CD4-positive, CD25-positive, alpha-beta regulatory T cell (primary cell): ENCODE measurements around the gene CCDC106. TPM values are rescaled to one million over a fixed set of nuclear protein-coding genes. Genes with fewer than 3 reads are reported as not detected.

Experiments used
- ATAC-seq, 2 donors: fragments of 150-1000 bp; cut with Tn5 transposase; one replicate each; pipeline ENCODE4 v1.10.0; 2021; ENCODE audit warnings: low read depth in 2 of 2, moderate number of reproducible peaks in 2 of 2, moderate library complexity in 1 of 2
- DNase-seq, 3 donors: peaks; one replicate each; pipeline versions ENCODE4 v3.0.0 to v3.0.0-alpha.2; 2012 to 2022; ENCODE audit warnings: mixed read lengths in 1 of 3
- H3K27ac ChIP-seq: one replicate; pipeline ENCODE4 v1.7.0; 2013; ENCODE audit warnings: mild to moderate bottlenecking, low read length; ENCODE audit not compliant: insufficient read depth, poor library complexity, severe bottlenecking
- H3K27me3 ChIP-seq: one replicate; pipeline ENCODE4 v1.7.0; 2013; ENCODE audit warnings: low read length; ENCODE audit not compliant: control insufficient read depth, insufficient read depth
- H3K36me3 ChIP-seq: one replicate; pipeline ENCODE4 v1.7.0; 2013; ENCODE audit warnings: mild to moderate bottlenecking, low read length, moderate library complexity; ENCODE audit not compliant: control insufficient read depth, insufficient read depth
- H3K4me1 ChIP-seq: 2 replicates; pipeline ENCODE4 v1.7.0; 2013; ENCODE audit warnings: mild to moderate bottlenecking, low read length; ENCODE audit not compliant: insufficient read depth, control insufficient read depth, poor library complexity, severe bottlenecking
- H3K4me3 ChIP-seq: one replicate; pipeline ENCODE4 v1.7.0; 2013; ENCODE audit warnings: low read depth, mild to moderate bottlenecking, low read length, moderate library complexity
- H3K9me3 ChIP-seq, 2 experiments: 1 replicate in 1 of 2; 2 replicates in 1 of 2; pipeline ENCODE4 v1.7.0; 2013; ENCODE audit warnings: low read length in 2 of 2, mild to moderate bottlenecking in 1 of 2, moderate library complexity in 1 of 2; ENCODE audit not compliant: control insufficient read depth in 2 of 2
- H3K27ac Mint-ChIP-seq, 3 donors: one replicate each; pipeline ENCODE4 v1.8.0; 2020 to 2022; ENCODE audit warnings: mild to moderate bottlenecking in 3 of 3, mixed read lengths in 3 of 3, moderate library complexity in 2 of 3
- H3K27me3 Mint-ChIP-seq: one replicate; pipeline ENCODE4 v1.8.0; 2022; ENCODE audit warnings: mild to moderate bottlenecking, mixed read lengths
- H3K36me3 Mint-ChIP-seq: one replicate; pipeline ENCODE4 v1.8.0; 2020; ENCODE audit warnings: mixed read lengths
- H3K4me1 Mint-ChIP-seq, 4 donors: one replicate each; pipeline ENCODE4 v1.8.0; 2020 to 2022; ENCODE audit warnings: mixed read lengths in 4 of 4, mild to moderate bottlenecking in 1 of 4
- H3K4me3 Mint-ChIP-seq, 4 donors: one replicate each; pipeline ENCODE4 v1.8.0; 2020 to 2022; ENCODE audit warnings: mild to moderate bottlenecking in 4 of 4, mixed read lengths in 4 of 4, moderate library complexity in 3 of 4
- H3K9me3 Mint-ChIP-seq, 7 donors: one replicate each; pipeline ENCODE4 v1.8.0; 2020 to 2022; ENCODE audit warnings: mixed read lengths in 7 of 7, mild to moderate bottlenecking in 3 of 7, moderate library complexity in 2 of 7
- polyA plus RNA-seq, 4 donors: library from polyadenylated mRNA; unstranded; fragments of 300-500 nt; fragmentation: Illumina TruSeq; gene quantifications; one replicate each; pipeline ENCODE4 v1.2.3, GENCODE V29; 2021
- total RNA-seq: library from RNA; stranded (reverse); gene quantifications from one replicate; pipeline ENCODE4 v1.2.3, GENCODE V29; 2022

The CCDC106 gene
- total and polyA plus RNA-seq, 5 donors from 2014 or later, result 0.22 to 1.0 (median 0.56) TPM

DNA sequence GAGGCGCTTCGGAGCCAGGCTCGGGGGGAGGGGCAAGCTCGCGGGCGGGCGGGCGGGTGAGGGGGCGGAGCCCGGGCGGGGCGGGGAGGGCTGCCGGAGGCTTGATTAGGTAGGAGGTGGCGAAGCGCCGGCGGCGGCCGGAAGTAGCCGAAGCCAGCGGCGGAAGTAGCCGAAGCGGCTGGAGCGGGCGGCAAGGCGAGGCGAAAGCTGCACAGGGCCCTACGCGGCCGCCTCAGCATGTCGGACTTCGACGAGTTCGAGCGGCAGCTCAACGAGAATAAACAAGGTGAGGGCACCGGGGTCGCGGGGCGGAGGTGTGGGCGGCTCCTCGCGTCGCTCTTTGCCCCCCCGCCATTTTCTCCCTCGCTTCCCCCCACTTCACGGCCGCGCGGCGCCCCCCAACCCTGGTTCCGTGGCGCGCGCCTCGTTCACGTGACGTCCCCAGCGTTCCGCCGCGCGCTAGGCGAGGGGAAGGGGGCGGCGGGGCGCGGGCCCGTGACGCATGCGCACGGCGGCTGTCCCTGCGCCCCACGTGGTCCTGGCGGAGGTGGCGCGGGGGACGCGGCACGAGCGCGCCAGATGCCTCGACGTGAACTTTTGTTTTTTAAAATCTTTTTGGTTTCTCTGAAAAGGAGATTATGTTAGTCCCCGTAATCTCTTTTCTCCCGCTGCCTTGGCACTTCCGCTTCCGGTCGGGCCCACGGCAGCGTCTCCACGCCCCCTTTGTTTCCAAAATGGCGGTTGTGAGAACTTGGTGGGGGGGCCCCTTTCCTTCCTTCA, 7.0 kb downstream of the CCDC106 start, which contains the start of gene U2AF2:
U2AF2 (plus strand) TSS at position 168 of the 780 bp plus-strand sequence; CDS start at position 238, 70 bp downstream.
- H3K4me3 Mint-ChIP-seq, result peak within 1 kb of the TSS; percentile 91 to 97 (median 94)
- peaks cover 46% of the 10 kb centered on the region for H3K4me1 ChIP-seq

DNA sequence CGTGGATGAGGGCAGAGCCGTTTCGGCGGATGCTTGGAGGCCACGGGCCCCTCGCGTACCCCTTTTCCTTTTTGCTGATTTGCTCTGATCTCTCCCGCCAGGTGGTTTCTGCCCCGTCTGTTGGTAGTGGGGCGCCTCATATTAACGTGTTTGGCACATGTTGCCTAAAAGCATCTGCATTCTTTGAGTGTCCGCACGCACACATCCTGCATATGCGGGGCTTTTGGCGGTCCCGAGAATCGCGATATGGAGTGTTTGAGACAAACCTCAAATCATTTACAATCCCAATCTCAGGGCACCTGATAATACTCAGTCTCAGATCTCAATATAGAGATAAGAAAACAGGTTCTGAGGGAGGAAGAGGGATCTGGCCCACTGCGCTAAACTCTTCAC, 7.6 kb downstream of the CCDC106 start:
- Histone ChIP-seq H3K9me3 (no peaks in the 10 kb centered on the region), H3K36me3 (peaks cover 21% of the 10 kb centered on the region), H3K27me3 (no peaks in the 10 kb centered on the region), H3K4me3 (peak overlapping the region; percentile 93), H3K4me1 (peaks cover 46% of the 10 kb centered on the region), H3K27ac (peak overlapping the region; percentile 100)
- Mint-ChIP-seq H3K9me3 (peaks cover 0 to 2% (median 0%) of the 10 kb centered on the region in 7 donors), H3K27ac (peak overlapping the region; percentile 97 to 98 (median 98)), H3K27me3 (peaks cover 14% of the 10 kb centered on the region), H3K4me3 (peak overlapping the region; percentile 91 to 97 (median 94)), H3K36me3 (peaks cover 19% of the 10 kb centered on the region), H3K4me1 (peaks cover 7 to 49% (median 34%) of the 10 kb centered on the region in 4 donors)
- ATAC-seq, result no peak
- DNase-seq, result no peak

More for the DNA sequence above, 7.0 kb downstream of the CCDC106 start, which contains the start of gene U2AF2:
- H3K9me3 ChIP-seq, result no peaks in the 10 kb centered on the region
- H3K27ac Mint-ChIP-seq, result peak within 1 kb of the TSS; percentile 98 to 99 (median 98)
- peaks cover 0 to 2% (median 0%) of the 10 kb centered on the region in 7 donors for H3K9me3 Mint-ChIP-seq
- H3K27ac ChIP-seq, result peak within 1 kb of the TSS; percentile 100
- H3K27me3 Mint-ChIP-seq, result peaks cover 14% of the 10 kb centered on the region
- peaks cover 19% of the 10 kb centered on the region for H3K36me3 Mint-ChIP-seq
- H3K36me3 ChIP-seq, result peaks cover 17% of the 10 kb centered on the region
- H3K4me3 ChIP-seq, result peak within 1 kb of the TSS; percentile 93
- peaks cover 7 to 50% (median 34%) of the 10 kb centered on the region in 4 donors for H3K4me1 Mint-ChIP-seq
- peak in 1 of 2 donors; percentile 4 for ATAC-seq
- DNase-seq, result peak; percentile 89 to 95 (median 92)
- no peaks in the 10 kb centered on the region for H3K27me3 ChIP-seq

GRCh38 chr19:55656552-55656951, 8.5 kb downstream of the CCDC106 start:
- ATAC-seq (no peak), DNase-seq (no peak)
- peaks cover 19% of the 10 kb centered on the region for H3K36me3 Mint-ChIP-seq
- Histone ChIP-seq H3K27me3 (no peaks in the 10 kb centered on the region), H3K9me3 (no peaks in the 10 kb centered on the region), H3K36me3 (peaks cover 30% of the 10 kb centered on the region), H3K4me1 (peaks cover 50% of the 10 kb centered on the region), H3K4me3 (peak overlapping the region; percentile 93), H3K27ac (peak overlapping the region; percentile 100)
- peak overlapping the region in 2 of 3 donors; percentile 98 for H3K27ac Mint-ChIP-seq
- H3K9me3 Mint-ChIP-seq, result peaks cover 0 to 2% (median 0%) of the 10 kb centered on the region in 7 donors
- H3K4me1 Mint-ChIP-seq, result peaks cover 7 to 52% (median 34%) of the 10 kb centered on the region in 4 donors
- peaks cover 14% of the 10 kb centered on the region for H3K27me3 Mint-ChIP-seq
- H3K4me3 Mint-ChIP-seq, result peak overlapping the region; percentile 91 to 97 (median 94)

GRCh38 chr19:55656988-55657747, 9.2 kb downstream of the CCDC106 start:
- no peak for DNase-seq
- Histone ChIP-seq H3K4me1 (peaks cover 50% of the 10 kb centered on the region), H3K9me3 (no peaks in the 10 kb centered on the region), H3K4me3 (peak overlapping the region; percentile 93), H3K27ac (peak overlapping the region; percentile 55), H3K36me3 (peaks cover 36% of the 10 kb centered on the region), H3K27me3 (no peaks in the 10 kb centered on the region)
- peaks cover 0 to 2% (median 0%) of the 10 kb centered on the region in 7 donors for H3K9me3 Mint-ChIP-seq
- H3K36me3 Mint-ChIP-seq, result peaks cover 24% of the 10 kb centered on the region
- H3K27me3 Mint-ChIP-seq, result peaks cover 14% of the 10 kb centered on the region
- no peak for ATAC-seq
- H3K27ac Mint-ChIP-seq, result peak overlapping the region; percentile 85 to 98 (median 86)
- peak overlapping the region; percentile 91 to 97 (median 94) for H3K4me3 Mint-ChIP-seq
- peaks cover 7 to 57% (median 36%) of the 10 kb centered on the region in 4 donors for H3K4me1 Mint-ChIP-seq

DNA sequence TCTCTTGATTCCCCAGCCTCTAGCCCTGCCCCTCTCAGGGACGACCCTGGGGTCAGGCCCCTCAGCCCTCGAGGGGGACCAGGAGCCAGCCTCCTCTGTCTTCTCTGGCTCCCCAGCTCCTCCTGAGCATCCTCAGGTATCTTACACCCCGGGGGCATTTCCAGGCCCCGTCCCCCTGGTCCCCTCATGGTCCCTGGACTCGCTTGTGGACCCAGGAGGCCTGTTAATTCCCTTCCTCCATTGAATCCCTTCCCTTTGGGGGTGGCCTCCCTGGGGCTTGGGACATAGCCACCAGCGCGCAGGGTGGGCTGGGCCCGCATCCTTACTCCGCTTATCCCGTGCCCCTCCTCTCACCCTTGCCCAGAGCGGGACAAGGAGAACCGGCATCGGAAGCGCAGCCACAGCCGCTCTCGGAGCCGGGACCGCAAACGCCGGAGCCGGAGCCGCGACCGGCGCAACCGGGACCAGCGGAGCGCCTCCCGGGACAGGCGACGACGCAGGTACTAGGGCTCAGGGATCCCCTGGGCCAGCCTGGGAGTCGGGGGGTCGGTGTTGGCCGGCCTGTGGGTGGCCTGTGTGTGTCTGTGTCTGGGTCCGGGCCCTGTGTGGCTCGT, 10.9 kb downstream of the CCDC106 start:
- H3K4me3 Mint-ChIP-seq, result peak overlapping the region in 3 of 4 donors; percentile 36 to 91 (median 75)
- peaks cover 52% of the 10 kb centered on the region for H3K36me3 ChIP-seq
- DNase-seq (no peak), ATAC-seq (no peak)
- H3K4me1 Mint-ChIP-seq, result peaks cover 7 to 64% (median 41%) of the 10 kb centered on the region in 4 donors
- peaks cover 7% of the 10 kb centered on the region for H3K27me3 Mint-ChIP-seq
- H3K27ac Mint-ChIP-seq, result no peak overlapping the region
- no peak overlapping the region for H3K4me3 ChIP-seq
- no peaks in the 10 kb centered on the region for H3K27me3 ChIP-seq
- peaks cover 36% of the 10 kb centered on the region for H3K36me3 Mint-ChIP-seq
- peak overlapping the region; percentile 55 for H3K27ac ChIP-seq
- H3K9me3 ChIP-seq, result no peaks in the 10 kb centered on the region
- H3K9me3 Mint-ChIP-seq, result peaks cover 0 to 2% (median 0%) of the 10 kb centered on the region in 7 donors
- H3K4me1 ChIP-seq, result peaks cover 50% of the 10 kb centered on the region

- Mint-ChIP-seq H3K27ac (peak overlapping the region; percentile 32 to 59 (median 47)), H3K4me3 (peak overlapping the region; percentile 36 to 91 (median 76)), H3K4me1 (peaks cover 7 to 69% (median 41%) of the 10 kb centered on the region in 4 donors), H3K9me3 (no peaks in the 10 kb centered on the region), H3K36me3 (peaks cover 42% of the 10 kb centered on the region), H3K27me3 (no peaks in the 10 kb centered on the region)
- Histone ChIP-seq H3K36me3 (peaks cover 61% of the 10 kb centered on the region), H3K4me3 (no peak overlapping the region), H3K27me3 (no peaks in the 10 kb centered on the region), H3K9me3 (no peaks in the 10 kb centered on the region), H3K27ac (no peak overlapping the region), H3K4me1 (peaks cover 50% of the 10 kb centered on the region)
- no peak for ATAC-seq
- no peak for DNase-seq
Observed at GRCh38 chr19:55659822-55660221, 11.8 kb downstream of the CCDC106 start.

DNA sequence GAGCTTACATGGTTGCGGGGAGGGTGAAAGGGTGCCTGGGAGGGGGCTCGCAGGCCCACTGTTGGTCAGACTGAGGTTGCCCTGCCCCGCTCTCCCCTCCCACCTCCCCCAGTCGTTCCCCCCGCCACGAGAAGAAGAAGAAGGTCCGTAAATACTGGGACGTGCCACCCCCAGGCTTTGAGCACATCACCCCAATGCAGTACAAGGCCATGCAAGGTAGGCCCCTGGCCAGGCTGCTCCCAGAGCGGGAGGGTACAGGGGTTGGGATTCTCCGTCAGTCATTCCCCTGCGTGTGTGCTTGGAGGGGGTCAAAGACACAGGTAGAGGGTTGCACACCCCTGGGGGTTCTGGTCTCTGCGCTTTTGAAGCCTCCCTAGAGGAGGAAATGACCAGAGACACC, 12.4 kb downstream of the CCDC106 start:
- Histone ChIP-seq H3K27me3 (no peaks in the 10 kb centered on the region), H3K4me3 (no peak overlapping the region), H3K27ac (no peak overlapping the region), H3K36me3 (peaks cover 64% of the 10 kb centered on the region), H3K9me3 (no peaks in the 10 kb centered on the region), H3K4me1 (peaks cover 50% of the 10 kb centered on the region)
- Mint-ChIP-seq H3K36me3 (peaks cover 45% of the 10 kb centered on the region), H3K27ac (peak overlapping the region in 1 of 3 donors; percentile 32), H3K9me3 (no peaks in the 10 kb centered on the region), H3K4me3 (peak overlapping the region in 1 of 4 donors; percentile 79), H3K4me1 (peaks cover 7 to 70% (median 41%) of the 10 kb centered on the region in 4 donors), H3K27me3 (no peaks in the 10 kb centered on the region)
- ATAC-seq, result no peak
- DNase-seq, result no peak
